Measurements from ENCODE around the gene STIMATE.
A peak's percentile ranks its signal among the peaks of the same experiment; 100 is the strongest.

STIMATE gene

DNA sequence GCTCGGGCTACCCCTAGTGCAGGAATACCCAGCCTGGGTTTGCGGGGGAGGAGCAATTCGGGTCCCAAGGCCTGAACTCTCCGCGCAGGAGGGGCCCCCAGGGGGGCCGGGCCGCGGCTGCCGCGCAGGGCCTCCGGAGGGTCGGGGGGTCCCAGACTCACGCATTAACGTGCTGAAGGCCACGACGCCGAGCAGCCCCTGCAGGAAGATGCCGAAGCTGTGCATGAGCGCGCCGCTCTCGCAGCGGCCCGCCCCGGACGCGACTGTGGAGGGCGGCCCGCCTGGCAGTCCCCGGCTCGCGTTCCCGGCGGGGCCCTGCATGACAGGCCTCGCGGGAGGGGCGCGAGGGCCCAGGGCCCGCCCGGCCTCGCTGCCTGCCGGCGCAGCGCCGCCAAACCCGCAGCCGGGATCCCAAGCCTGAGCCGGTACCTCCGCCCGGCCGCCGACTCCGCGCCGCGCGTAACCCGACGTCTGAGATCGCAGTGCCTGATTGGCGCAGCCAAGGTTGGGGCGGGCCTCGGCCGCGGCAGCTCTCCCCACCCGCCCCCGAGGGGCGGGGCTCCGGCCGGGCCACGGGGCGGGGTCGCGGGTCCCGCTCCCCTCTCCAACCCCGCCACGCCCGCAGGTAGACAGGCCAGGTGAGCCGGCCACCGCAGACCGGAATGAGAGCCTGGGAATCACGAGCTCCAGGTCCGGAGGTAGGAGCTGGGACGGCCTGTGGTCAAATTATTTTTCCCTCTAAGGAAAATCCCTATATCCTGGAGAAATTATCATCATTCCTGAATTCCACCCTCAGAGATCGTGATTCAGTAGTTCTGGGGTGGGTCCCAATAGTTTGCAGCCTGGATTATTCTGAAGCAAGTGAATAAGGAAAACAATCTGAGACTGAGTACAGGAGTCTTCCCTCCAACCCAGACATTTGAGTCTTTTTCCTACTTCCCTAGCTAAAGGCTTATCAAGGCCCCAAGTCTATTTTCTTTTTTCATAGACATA, at the start of gene STIMATE:
STIMATE (minus strand) TSS at position 419 of the 993 bp plus-strand sequence; CDS start at position 321, 98 bp downstream.
- H3K4me1 ChIP-seq (ENCODE audit: control insufficient read depth, insufficient read depth, low read length), result no peaks in the 10 kb centered on the region; the same call in 1 of the 2 replicates
- H3K9ac ChIP-seq (ENCODE audit: low read depth, low read length), result peak within 1 kb of the TSS; percentile 13; the same call in 1 of the 2 replicates
- no peaks in the 10 kb centered on the region for H3K27me3 ChIP-seq (ENCODE audit: control insufficient read depth, insufficient read depth, low read length)
- no peaks in the 10 kb centered on the region for H3K9me3 ChIP-seq (ENCODE audit: control insufficient read depth, insufficient read depth, low read length)
- no peaks in the 10 kb centered on the region; the same call in 1 of the 2 replicates for H3K36me3 ChIP-seq (ENCODE audit: control insufficient read depth, insufficient read depth, low read length)
- peak within 1 kb of the TSS; percentile 29 for H3K27ac ChIP-seq (ENCODE audit: low read depth, low read length)
- peak within 1 kb of the TSS; percentile 85 for H3K4me3 ChIP-seq (ENCODE audit: low read depth, low read length)

GRCh38 chr3:52939600-52939999, 42.3 kb upstream of the STIMATE start:
- no peaks in the 10 kb centered on the region for H3K9me3 ChIP-seq (ENCODE audit: control insufficient read depth, insufficient read depth, low read length)
- H3K36me3 ChIP-seq (ENCODE audit: control insufficient read depth, insufficient read depth, low read length), result no peaks in the 10 kb centered on the region
- H3K4me3 ChIP-seq (ENCODE audit: low read depth, low read length), result no peak overlapping the region
- H3K27me3 ChIP-seq (ENCODE audit: control insufficient read depth, insufficient read depth, low read length), result no peaks in the 10 kb centered on the region
- no peak overlapping the region for H3K9ac ChIP-seq (ENCODE audit: low read depth, low read length)
- H3K27ac ChIP-seq (ENCODE audit: low read depth, low read length), result no peak overlapping the region
- 0 out of 2 replicates have a peak, but pooled peaks cover 2% of the 10 kb centered on the region for H3K4me1 ChIP-seq (ENCODE audit: control insufficient read depth, insufficient read depth, low read length)

DNA sequence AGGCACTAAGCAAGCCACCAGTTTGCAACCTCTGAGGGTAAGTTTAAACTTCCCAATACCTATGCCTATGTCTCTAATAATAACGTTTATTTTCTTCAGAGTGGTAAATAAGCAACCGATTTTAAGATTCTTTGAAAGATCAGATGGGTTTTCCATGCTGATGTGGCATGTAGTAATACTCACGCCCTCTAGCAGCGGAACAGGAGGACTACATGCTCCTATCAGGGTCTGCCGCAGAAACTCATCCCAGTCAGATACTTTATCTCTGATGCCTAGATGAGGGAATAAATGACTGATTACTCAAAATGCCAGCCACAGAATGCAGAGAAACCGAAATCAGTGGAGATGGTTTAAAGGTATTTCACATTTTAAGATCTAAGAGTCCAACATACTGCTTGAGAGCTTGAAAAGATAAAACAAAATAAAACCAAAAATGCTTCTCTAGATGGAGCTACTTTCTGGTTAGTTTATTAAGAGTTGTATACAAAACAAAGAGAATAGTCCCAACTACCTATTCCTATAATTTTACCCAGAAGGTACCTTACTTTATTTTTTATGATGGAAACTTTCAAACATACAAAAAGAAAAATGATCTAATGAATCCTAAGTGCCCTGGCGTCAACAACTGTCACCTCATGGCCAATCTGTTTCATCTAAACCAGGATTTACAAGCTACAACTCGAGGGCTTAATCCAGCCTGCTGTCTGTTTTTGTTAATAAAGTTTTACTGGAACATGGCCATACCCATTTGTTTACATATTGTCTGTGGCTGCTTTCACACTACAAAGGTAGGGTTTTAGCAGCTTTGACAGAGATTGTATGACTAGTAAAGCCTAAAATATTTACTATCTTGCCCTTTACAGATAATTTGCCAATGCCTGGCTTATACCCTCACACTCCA, 37.5 kb upstream of the STIMATE start:
- H3K36me3 ChIP-seq (ENCODE audit: control insufficient read depth, insufficient read depth, low read length), result no peaks in the 10 kb centered on the region
- H3K9ac ChIP-seq (ENCODE audit: low read depth, low read length), result no peak overlapping the region
- no peak overlapping the region for H3K27ac ChIP-seq (ENCODE audit: low read depth, low read length)

GRCh38 chr3:52931889-52932288, 34.5 kb upstream of the STIMATE start:
- Histone ChIP-seq H3K27ac (ENCODE audit: low read depth, low read length) (no peak overlapping the region), H3K9ac (ENCODE audit: low read depth, low read length) (no peak overlapping the region), H3K9me3 (ENCODE audit: control insufficient read depth, insufficient read depth, low read length) (no peaks in the 10 kb centered on the region), H3K27me3 (ENCODE audit: control insufficient read depth, insufficient read depth, low read length) (no peaks in the 10 kb centered on the region), H3K4me3 (ENCODE audit: low read depth, low read length) (no peak overlapping the region), H3K4me1 (ENCODE audit: control insufficient read depth, insufficient read depth, low read length) (no peaks in the 10 kb centered on the region), H3K36me3 (ENCODE audit: control insufficient read depth, insufficient read depth, low read length) (peaks cover 10% of the 10 kb centered on the region; the same call in 1 of the 2 replicates)

More for the DNA sequence above, 37.5 kb upstream of the STIMATE start:
- no peak overlapping the region for H3K4me3 ChIP-seq (ENCODE audit: low read depth, low read length)
- H3K27me3 ChIP-seq (ENCODE audit: control insufficient read depth, insufficient read depth, low read length), result no peaks in the 10 kb centered on the region
- no peaks in the 10 kb centered on the region for H3K4me1 ChIP-seq (ENCODE audit: control insufficient read depth, insufficient read depth, low read length)
- H3K9me3 ChIP-seq (ENCODE audit: control insufficient read depth, insufficient read depth, low read length), result no peaks in the 10 kb centered on the region

GRCh38 chr3:52931328-52931727, 34.0 kb upstream of the STIMATE start:
- H3K4me3 ChIP-seq (ENCODE audit: low read depth, low read length), result no peak overlapping the region
- no peaks in the 10 kb centered on the region for H3K9me3 ChIP-seq (ENCODE audit: control insufficient read depth, insufficient read depth, low read length)
- peaks cover 12% of the 10 kb centered on the region; the same call in 1 of the 2 replicates for H3K36me3 ChIP-seq (ENCODE audit: control insufficient read depth, insufficient read depth, low read length)
- H3K4me1 ChIP-seq (ENCODE audit: control insufficient read depth, insufficient read depth, low read length), result no peaks in the 10 kb centered on the region
- no peak overlapping the region for H3K27ac ChIP-seq (ENCODE audit: low read depth, low read length)
- no peak overlapping the region for H3K9ac ChIP-seq (ENCODE audit: low read depth, low read length)
- no peaks in the 10 kb centered on the region for H3K27me3 ChIP-seq (ENCODE audit: control insufficient read depth, insufficient read depth, low read length)

GRCh38 chr3:52930748-52931147, 33.4 kb upstream of the STIMATE start:
- no peak overlapping the region for H3K4me3 ChIP-seq (ENCODE audit: low read depth, low read length)
- no peaks in the 10 kb centered on the region for H3K27me3 ChIP-seq (ENCODE audit: control insufficient read depth, insufficient read depth, low read length)
- H3K36me3 ChIP-seq (ENCODE audit: control insufficient read depth, insufficient read depth, low read length), result peaks cover 12% of the 10 kb centered on the region; the same call in 1 of the 2 replicates
- H3K4me1 ChIP-seq (ENCODE audit: control insufficient read depth, insufficient read depth, low read length), result no peaks in the 10 kb centered on the region
- no peak overlapping the region for H3K9ac ChIP-seq (ENCODE audit: low read depth, low read length)
- H3K27ac ChIP-seq (ENCODE audit: low read depth, low read length), result no peak overlapping the region
- no peaks in the 10 kb centered on the region for H3K9me3 ChIP-seq (ENCODE audit: control insufficient read depth, insufficient read depth, low read length)

DNA sequence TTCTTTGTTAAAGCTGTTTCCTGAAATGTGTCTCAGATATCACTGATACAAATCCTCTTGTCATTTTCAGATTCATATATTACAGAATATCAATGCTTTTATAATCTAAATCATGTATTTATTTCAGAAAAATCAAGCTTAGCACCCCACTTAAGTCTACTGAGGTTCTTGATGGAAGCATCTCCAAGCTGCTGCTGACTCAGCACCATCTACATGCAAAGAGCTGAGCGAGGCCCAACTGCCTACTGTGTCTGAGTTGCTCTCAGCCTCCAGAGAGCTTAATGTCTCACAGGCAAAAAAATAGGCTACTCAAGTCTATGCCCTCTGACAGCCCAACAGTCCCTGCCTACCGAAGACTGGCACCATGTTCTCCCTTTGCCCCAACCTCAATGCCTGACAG, 29.2 kb upstream of the STIMATE start:
- Histone ChIP-seq H3K36me3 (ENCODE audit: control insufficient read depth, insufficient read depth, low read length) (peaks cover 23% of the 10 kb centered on the region; the same call in 1 of the 2 replicates), H3K9me3 (ENCODE audit: control insufficient read depth, insufficient read depth, low read length) (no peaks in the 10 kb centered on the region), H3K27me3 (ENCODE audit: control insufficient read depth, insufficient read depth, low read length) (no peaks in the 10 kb centered on the region), H3K27ac (ENCODE audit: low read depth, low read length) (no peak overlapping the region), H3K9ac (ENCODE audit: low read depth, low read length) (no peak overlapping the region), H3K4me1 (ENCODE audit: control insufficient read depth, insufficient read depth, low read length) (no peaks in the 10 kb centered on the region), H3K4me3 (ENCODE audit: low read depth, low read length) (no peak overlapping the region)

DNA sequence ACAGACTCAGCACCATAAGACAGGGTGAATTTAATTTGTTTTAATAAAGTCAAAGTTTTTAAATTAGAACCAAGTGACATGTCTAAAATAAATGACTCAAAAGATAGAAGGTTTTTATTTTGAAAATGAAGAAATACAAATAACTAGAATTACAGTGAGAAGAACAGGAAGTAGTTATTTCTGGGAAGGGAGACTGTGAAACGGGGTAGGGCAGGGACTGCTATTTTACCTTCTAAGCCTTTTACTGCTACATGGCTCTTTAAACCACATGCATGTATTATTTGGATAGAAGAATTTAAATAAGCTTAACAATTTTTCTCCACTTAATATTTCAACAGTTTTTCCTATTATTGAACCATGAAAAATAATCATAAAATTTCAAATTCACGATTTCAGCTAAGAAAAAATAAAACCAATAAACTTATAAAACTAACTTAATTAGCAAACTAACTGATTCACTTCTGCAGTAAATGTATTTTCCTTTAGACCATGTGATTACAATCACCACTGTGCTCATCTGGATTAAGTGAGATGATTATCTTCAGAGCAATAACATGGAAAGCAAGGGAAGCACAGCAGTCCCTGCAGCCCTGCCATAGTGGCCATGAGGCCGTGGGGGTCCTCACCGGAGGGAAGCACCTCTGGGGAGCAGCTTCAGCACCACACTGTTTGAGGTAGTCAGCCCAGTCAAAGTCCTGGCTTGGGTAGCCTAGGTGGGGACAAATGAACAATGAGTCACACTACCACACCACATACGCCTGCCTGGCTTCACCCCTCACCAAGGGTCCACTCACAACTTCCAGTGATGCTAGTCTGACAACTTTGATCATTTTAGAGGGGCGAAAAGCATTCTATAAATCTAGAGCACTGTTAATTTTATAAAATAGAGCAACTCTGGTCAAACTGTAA, 28.3 kb upstream of the STIMATE start:
- Histone ChIP-seq H3K9ac (ENCODE audit: low read depth, low read length) (no peak overlapping the region), H3K4me1 (ENCODE audit: control insufficient read depth, insufficient read depth, low read length) (no peaks in the 10 kb centered on the region), H3K4me3 (ENCODE audit: low read depth, low read length) (no peak overlapping the region), H3K27ac (ENCODE audit: low read depth, low read length) (no peak overlapping the region), H3K27me3 (ENCODE audit: control insufficient read depth, insufficient read depth, low read length) (no peaks in the 10 kb centered on the region), H3K36me3 (ENCODE audit: control insufficient read depth, insufficient read depth, low read length) (peaks cover 31% of the 10 kb centered on the region), H3K9me3 (ENCODE audit: control insufficient read depth, insufficient read depth, low read length) (no peaks in the 10 kb centered on the region)

- H3K36me3 ChIP-seq (ENCODE audit: control insufficient read depth, insufficient read depth, low read length), result peaks cover 47% of the 10 kb centered on the region
- H3K27ac ChIP-seq (ENCODE audit: low read depth, low read length), result no peak overlapping the region
- no peak overlapping the region for H3K4me3 ChIP-seq (ENCODE audit: low read depth, low read length)
- H3K27me3 ChIP-seq (ENCODE audit: control insufficient read depth, insufficient read depth, low read length), result no peaks in the 10 kb centered on the region
- H3K4me1 ChIP-seq (ENCODE audit: control insufficient read depth, insufficient read depth, low read length), result no peaks in the 10 kb centered on the region
- H3K9ac ChIP-seq (ENCODE audit: low read depth, low read length), result no peak overlapping the region
- no peaks in the 10 kb centered on the region for H3K9me3 ChIP-seq (ENCODE audit: control insufficient read depth, insufficient read depth, low read length)
Measured at GRCh38 chr3:52923963-52924362, 26.6 kb upstream of the STIMATE start.

- no peaks in the 10 kb centered on the region for H3K27me3 ChIP-seq (ENCODE audit: control insufficient read depth, insufficient read depth, low read length)
- no peaks in the 10 kb centered on the region for H3K9me3 ChIP-seq (ENCODE audit: control insufficient read depth, insufficient read depth, low read length)
- no peak overlapping the region for H3K4me3 ChIP-seq (ENCODE audit: low read depth, low read length)
- H3K36me3 ChIP-seq (ENCODE audit: control insufficient read depth, insufficient read depth, low read length), result peaks cover 46% of the 10 kb centered on the region
- H3K27ac ChIP-seq (ENCODE audit: low read depth, low read length), result no peak overlapping the region
- no peaks in the 10 kb centered on the region for H3K4me1 ChIP-seq (ENCODE audit: control insufficient read depth, insufficient read depth, low read length)
- no peak overlapping the region for H3K9ac ChIP-seq (ENCODE audit: low read depth, low read length)
Measured at GRCh38 chr3:52920841-52921240, 23.5 kb upstream of the STIMATE start.

Data from HUES48 (cell line).